ENCODE measurements around the gene E2F6. TPM values are rescaled to one million over a fixed set of nuclear protein-coding genes. Genes with fewer than 3 reads are reported as not detected.

E2F6 gene
- total RNA-seq, 1 experiment from 2014 or later, result 21.8 TPM

GRCh38 chr2:11409572-11409959 is 56.4 kb downstream of the E2F6 start:
- H4K5ac ChIP-seq (ENCODE audit: insufficient read length, low read depth, low read length), result no peak overlapping the region
- H2AK5ac ChIP-seq (ENCODE audit: insufficient read length, low read length), result no peak overlapping the region
- H3K14ac ChIP-seq (ENCODE audit: insufficient read depth, low read length), result no peak overlapping the region
- no peak overlapping the region for H2BK12ac ChIP-seq (ENCODE audit: insufficient read length, low read depth, low read length)
- no peak overlapping the region for H3K27ac ChIP-seq (ENCODE audit: insufficient read length, low read depth, low read length)
- Mint-ChIP-seq H3K27ac (no peak overlapping the region), H3K36me3 (ENCODE audit: insufficient read depth in 1 of 3, low read depth in 3 of 3) (no peaks in the 10 kb centered on the region), H3K9me3 (no peaks in the 10 kb centered on the region; a peak in 1 of 5 replicates), H3K27me3 (ENCODE audit: low read depth) (peaks cover 5% of the 10 kb centered on the region), H3K4me1 (peaks cover 0 to 3% of the 10 kb centered on the region in 2 experiments; a peak in 1 of 4 replicates), H3K4me3 (no peak overlapping the region)
- H2AFZ ChIP-seq (ENCODE audit: low read length), result no peak overlapping the region
- no peaks in the 10 kb centered on the region for H4K20me1 ChIP-seq (ENCODE audit: control insufficient read depth, insufficient read depth, insufficient read length)
- no peak overlapping the region for H3K4me2 ChIP-seq (ENCODE audit: insufficient read depth, insufficient read length, low read length)
- H3K27me3 ChIP-seq (ENCODE audit: insufficient read depth, low read length), result no peaks in the 10 kb centered on the region
- TF ChIP-seq CTCF (conservative IDR thresholded peaks at IDR 0.05), result no peak
- no peak overlapping the region for H2BK20ac ChIP-seq (ENCODE audit: low read depth, low read length, poor library complexity, severe bottlenecking)
- no CpG with 5 or more reads among the region's 1 CpG for WGBS (ENCODE audit: extremely low coverage, insufficient read length, low lambda C conversion rate)
- no peak overlapping the region for H3K18ac ChIP-seq (ENCODE audit: insufficient read length, low read depth, low read length)
- DNase-seq, result no peak
- no peak overlapping the region for H2BK15ac ChIP-seq (ENCODE audit: low read depth, low read length)
- no peak overlapping the region for H3K9ac ChIP-seq (ENCODE audit: extremely low read depth, insufficient read length, low read length)
- no peak overlapping the region for H3K56ac ChIP-seq (ENCODE audit: insufficient read length, low read depth, low read length)
- H3K4me1 ChIP-seq (ENCODE audit: insufficient read depth, low read length), result no peaks in the 10 kb centered on the region
- H2BK5ac ChIP-seq (ENCODE audit: insufficient read length, low read length), result no peak overlapping the region
- H2BK120ac ChIP-seq (ENCODE audit: low read depth, low read length, poor library complexity, severe bottlenecking), result no peak overlapping the region
- H4K91ac ChIP-seq (ENCODE audit: insufficient read length, low read depth, low read length), result no peak overlapping the region
- H3K79me1 ChIP-seq (ENCODE audit: insufficient read depth, low read depth, low read length, poor library complexity, severe bottlenecking), result no peaks in the 10 kb centered on the region
- no peak overlapping the region for H4K8ac ChIP-seq (replicated peaks; ENCODE audit: insufficient read length, low read depth, low read length)
- no peak overlapping the region for H3T11ph ChIP-seq (ENCODE audit: low read length)
- H3K23me2 ChIP-seq (ENCODE audit: insufficient read length, low read depth, low read length, poor library complexity, severe bottlenecking), result no peaks in the 10 kb centered on the region
- no peaks in the 10 kb centered on the region for H3K9me3 ChIP-seq (ENCODE audit: control insufficient read depth, low read depth, low read length)
- H3K79me2 ChIP-seq (ENCODE audit: insufficient read depth, low read length), result no peaks in the 10 kb centered on the region
- H3K23ac ChIP-seq (ENCODE audit: insufficient read length, low read depth, low read length), result no peak overlapping the region
- no peak overlapping the region for H3K4ac ChIP-seq (ENCODE audit: low read depth, low read length)

All from H9 (cell line).